ENCODE data around the gene ITGA2. TPM values are rescaled to one million over a fixed set of nuclear protein-coding genes. Genes with fewer than 3 reads are reported as not detected.

ITGA2 gene
- total RNA-seq, 1 experiment from 2014 or later: 36.6 TPM

DNA sequence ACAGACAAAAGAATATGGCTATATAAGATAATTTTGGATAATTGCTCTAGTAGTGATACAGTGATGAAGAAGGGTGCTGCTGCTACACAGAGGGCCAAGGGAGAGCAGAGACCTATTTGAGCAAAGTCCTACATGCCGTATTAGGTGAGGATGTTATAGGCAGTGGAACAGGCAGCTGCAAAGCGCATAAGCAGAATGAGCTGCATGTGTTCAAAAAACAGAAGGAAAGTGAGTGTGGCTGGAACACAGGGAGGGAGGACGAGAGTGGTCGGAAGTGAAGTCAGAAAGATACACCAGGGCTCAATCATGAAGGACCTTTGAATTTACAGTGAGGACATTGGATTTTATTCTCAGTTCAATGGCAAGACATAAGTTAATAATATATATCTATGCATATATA, 35.4 kb downstream of the ITGA2 start:
- ChIA-PET POLR2A (no interaction called here), CTCF (interaction anchor here (3.6 kb wide), 1 partner anchor 11 kb away, joined by 20 read pairs; no protein-coding TSS in a partner anchor), RAD21 (ENCODE audit: low non-redundant PET in 1 of 2, low total read pairs in 2 of 2, uncharacterized antibody in 2 of 2, unreplicated experiment in 2 of 2) (no interaction called here)
- TF ChIP-seq ZFX (IDR thresholded peaks at IDR 0.05) (no peak), FOSL1 (IDR thresholded peaks at IDR 0.05; ENCODE audit: low read depth) (no peak), SIN3A (IDR thresholded peaks at IDR 0.05; ENCODE audit: low read depth) (no peak)
- TF ChIP-seq, protein P1, sequence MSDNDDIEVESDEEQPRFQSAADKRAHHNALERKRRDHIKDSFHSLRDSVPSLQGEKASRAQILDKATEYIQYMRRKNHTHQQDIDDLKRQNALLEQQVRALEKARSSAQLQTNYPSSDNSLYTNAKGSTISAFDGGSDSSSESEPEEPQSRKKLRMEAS (IDR thresholded peaks at IDR 0.05): no peak
- TF ChIP-seq, protein P2, sequence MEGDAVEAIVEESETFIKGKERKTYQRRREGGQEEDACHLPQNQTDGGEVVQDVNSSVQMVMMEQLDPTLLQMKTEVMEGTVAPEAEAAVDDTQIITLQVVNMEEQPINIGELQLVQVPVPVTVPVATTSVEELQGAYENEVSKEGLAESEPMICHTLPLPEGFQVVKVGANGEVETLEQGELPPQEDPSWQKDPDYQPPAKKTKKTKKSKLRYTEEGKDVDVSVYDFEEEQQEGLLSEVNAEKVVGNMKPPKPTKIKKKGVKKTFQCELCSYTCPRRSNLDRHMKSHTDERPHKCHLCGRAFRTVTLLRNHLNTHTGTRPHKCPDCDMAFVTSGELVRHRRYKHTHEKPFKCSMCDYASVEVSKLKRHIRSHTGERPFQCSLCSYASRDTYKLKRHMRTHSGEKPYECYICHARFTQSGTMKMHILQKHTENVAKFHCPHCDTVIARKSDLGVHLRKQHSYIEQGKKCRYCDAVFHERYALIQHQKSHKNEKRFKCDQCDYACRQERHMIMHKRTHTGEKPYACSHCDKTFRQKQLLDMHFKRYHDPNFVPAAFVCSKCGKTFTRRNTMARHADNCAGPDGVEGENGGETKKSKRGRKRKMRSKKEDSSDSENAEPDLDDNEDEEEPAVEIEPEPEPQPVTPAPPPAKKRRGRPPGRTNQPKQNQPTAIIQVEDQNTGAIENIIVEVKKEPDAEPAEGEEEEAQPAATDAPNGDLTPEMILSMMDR (IDR thresholded peaks at IDR 0.05 in 2 of 3, conservative IDR thresholded peaks at IDR 0.05 in 1 of 3; ENCODE audit: borderline replicate concordance in 1 of 3, insufficient read depth in 1 of 3, low read depth in 2 of 3, low read length in 2 of 3): no peak
- Histone ChIP-seq H2AFZ (ENCODE audit: low read depth, low read length, poor library complexity, severe bottlenecking) (no peak overlapping the region), H3K4me1 (ENCODE audit: control insufficient read depth in 1 of 2, insufficient read depth in 2 of 2, low read length in 2 of 2) (peaks cover 12 to 16% of the 10 kb centered on the region in 2 experiments; a peak in 2 of 4 replicates), H3K27ac (ENCODE audit: low read depth, low read length) (no peak overlapping the region), H4K20me1 (ENCODE audit: insufficient read depth) (no peaks in the 10 kb centered on the region), H3K27me3 (ENCODE audit: insufficient read depth, low read length) (no peaks in the 10 kb centered on the region), H3K4me3 (replicated peaks in 1 of 2; ENCODE audit: low read depth in 1 of 2, low read length in 2 of 2) (no peak overlapping the region), H3K9me2 (ENCODE audit: insufficient read depth) (no peaks in the 10 kb centered on the region), H3K79me2 (ENCODE audit: insufficient read depth, low read length) (peaks cover 9% of the 10 kb centered on the region), H3K36me3 (ENCODE audit: control insufficient read depth in 1 of 2, insufficient read depth in 2 of 2, low read length in 2 of 2) (no peaks in the 10 kb centered on the region), H3K4me2 (ENCODE audit: low read length) (no peak overlapping the region), H3K9me3 (ENCODE audit: control insufficient read depth in 1 of 2, insufficient read depth in 1 of 2, low read depth in 1 of 2, low read length in 2 of 2) (no peaks in the 10 kb centered on the region), H3K9ac (ENCODE audit: low read length) (no peak overlapping the region)
- DNase-seq (ENCODE audit: low read depth, low spot score): no peak
- BruUV-seq (replicated peaks): no TSS peak
- ATAC-seq: no peak
- intact Hi-C loops (cut with micrococcal nuclease): no loop called here

DNA sequence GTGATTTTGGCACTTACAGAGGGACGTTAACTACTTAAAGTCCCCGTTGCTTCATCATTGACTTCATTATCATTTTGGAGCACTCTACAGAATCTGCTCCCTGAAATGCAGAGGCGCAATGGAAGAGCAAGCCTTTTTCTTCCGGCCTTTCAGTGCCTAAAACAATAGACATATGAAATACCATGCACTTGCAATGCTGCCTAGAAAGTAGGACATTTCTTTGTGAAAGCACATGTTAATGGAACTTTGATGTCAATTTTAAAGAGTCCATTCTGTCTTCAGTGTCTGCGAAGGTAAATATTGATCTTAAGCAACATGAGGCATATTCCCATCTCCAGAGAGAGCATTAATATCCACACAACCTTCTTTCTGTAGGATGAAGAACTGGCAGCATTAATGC, 36.3 kb downstream of the ITGA2 start:
- Histone ChIP-seq H3K9me2 (ENCODE audit: insufficient read depth) (no peaks in the 10 kb centered on the region), H3K4me1 (ENCODE audit: control insufficient read depth in 1 of 2, insufficient read depth in 2 of 2, low read length in 2 of 2) (peaks cover 13 to 22% of the 10 kb centered on the region in 2 experiments; a peak in 3 of 4 replicates), H2AFZ (ENCODE audit: low read depth, low read length, poor library complexity, severe bottlenecking) (no peak overlapping the region), H3K9ac (ENCODE audit: low read length) (no peak overlapping the region), H4K20me1 (ENCODE audit: insufficient read depth) (no peaks in the 10 kb centered on the region), H3K36me3 (ENCODE audit: control insufficient read depth in 1 of 2, insufficient read depth in 2 of 2, low read length in 2 of 2) (no peaks in the 10 kb centered on the region), H3K27ac (ENCODE audit: low read depth, low read length) (no peak overlapping the region), H3K4me2 (ENCODE audit: low read length) (no peak overlapping the region), H3K9me3 (ENCODE audit: control insufficient read depth in 1 of 2, insufficient read depth in 1 of 2, low read depth in 1 of 2, low read length in 2 of 2) (no peaks in the 10 kb centered on the region), H3K27me3 (ENCODE audit: insufficient read depth, low read length) (no peaks in the 10 kb centered on the region), H3K79me2 (ENCODE audit: insufficient read depth, low read length) (peaks cover 9% of the 10 kb centered on the region), H3K4me3 (replicated peaks in 1 of 2; ENCODE audit: low read depth in 1 of 2, low read length in 2 of 2) (no peak overlapping the region)
- ATAC-seq: no peak
- ChIA-PET POLR2A (no interaction called here), RAD21 (ENCODE audit: low non-redundant PET in 1 of 2, low total read pairs in 2 of 2, uncharacterized antibody in 2 of 2, unreplicated experiment in 2 of 2) (no interaction called here), CTCF (interaction anchor here (3.6 kb wide), 1 partner anchor 10 kb away, joined by 20 read pairs; no protein-coding TSS in a partner anchor)
- no peak for TF ChIP-seq ELF1 (IDR thresholded peaks at IDR 0.05; ENCODE audit: borderline replicate concordance, low read depth)
- TF ChIP-seq, protein P3, sequence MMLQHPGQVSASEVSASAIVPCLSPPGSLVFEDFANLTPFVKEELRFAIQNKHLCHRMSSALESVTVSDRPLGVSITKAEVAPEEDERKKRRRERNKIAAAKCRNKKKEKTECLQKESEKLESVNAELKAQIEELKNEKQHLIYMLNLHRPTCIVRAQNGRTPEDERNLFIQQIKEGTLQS (IDR thresholded peaks at IDR 0.05): no peak
- no peak for TF ChIP-seq EZH2phosphoT487 (IDR thresholded peaks at IDR 0.05; ENCODE audit: borderline replicate concordance)
- TF ChIP-seq JUND (IDR thresholded peaks at IDR 0.05): no peak
- TF ChIP-seq YY1 (IDR thresholded peaks at IDR 0.05; ENCODE audit: extremely low read depth, insufficient replicate concordance, low read depth, low read length): no peak
- TF ChIP-seq EGR1 (IDR thresholded peaks at IDR 0.05; ENCODE audit: low read depth): no peak
- no peak for TF ChIP-seq CEBPB (IDR thresholded peaks at IDR 0.05; ENCODE audit: low read depth)
- no peak for TF ChIP-seq POLR2A (IDR thresholded peaks at IDR 0.05; ENCODE audit: borderline replicate concordance, extremely low read depth, insufficient read depth, insufficient read length)
- no TSS peak for BruUV-seq (replicated peaks)
- no peak for DNase-seq (ENCODE audit: low read depth, low spot score)
- intact Hi-C loops (cut with micrococcal nuclease): no loop called here
